K562 (cell line): ENCODE results near the gene KCTD19. TPM values are rescaled to one million over a fixed set of nuclear protein-coding genes. Genes with fewer than 3 reads are reported as not detected.

Experiments used
- ATAC-seq: fragments of 200-7000 bp; cut with Tn5 transposase; 3 replicates; pipeline ENCODE4 v1.9.1; 2020; ENCODE audit warnings: moderate library complexity
- BruUV-seq: library from RNA; stranded (reverse); fragments of 400-500 nt; replicated peaks from 2 replicates; lab custom pipeline; 2021; lab: Mats Ljungman, UMichigan
- CTCF ChIA-PET: fragments of 300-600 bp; formaldehyde crosslinking; extraction: SDS; loops from one replicate; lab custom pipeline; 2021; ENCODE audit warnings: low intra/inter-chr PET ratio; lab: Yijun Ruan, JAX
- POLR2A ChIA-PET: fragments of 300-600, 350-650 bp; sonication (Branson Sonifier 250); formaldehyde crosslinking; extraction: SDS; loops from one replicate; lab custom pipeline; 2021; ENCODE audit warnings: antibody characterized with exemption, inconsistent platforms; lab: Yijun Ruan, JAX
- DNase-seq, 4 experiments: peaks; one replicate each; pipeline versions ENCODE4 v3.0.0 to v3.0.0-alpha.2; 2011 to 2018; ENCODE audit warnings: low spot score in 3 of 4, mixed read lengths in 3 of 4; ENCODE audit errors: extremely low read depth in 1 of 4
- FAIRE-seq: peaks from 2 replicates; lab custom pipeline; 2011; peaks lifted over from hg19 to GRCh38; lab: Jason Lieb, UNC
- H2AFZ ChIP-seq: 2 replicates; pipeline ENCODE4 v1.6.0; 2011; ENCODE audit warnings: low read depth, low read length, control low read depth, inconsistent platforms
- H3K27ac ChIP-seq: fragments of 200-600 bp; 3 replicates; pipeline ENCODE4 v1.8.0; 2011; ENCODE audit warnings: low read depth, mild to moderate bottlenecking, control low read depth, inconsistent platforms, low read length, moderate library complexity, mixed read lengths; ENCODE audit errors: extremely low read depth
- H3K27me3 ChIP-seq, 2 experiments: fragments of 300-600 bp in 1 of 2; 2 replicates in 1 of 2; 3 replicates in 1 of 2; pipeline versions ENCODE4 v1.6.0 to v1.8.0; 2011; ENCODE audit warnings: inconsistent platforms in 2 of 2, low read length in 2 of 2, mild to moderate bottlenecking in 1 of 2, mixed read lengths in 1 of 2, moderate library complexity in 1 of 2; ENCODE audit not compliant: control insufficient read depth in 2 of 2, insufficient read depth in 2 of 2
- H3K36me3 ChIP-seq: fragments of 300-600 bp; 3 replicates; pipeline ENCODE4 v1.8.0; 2011; ENCODE audit warnings: mild to moderate bottlenecking, low read length, inconsistent platforms; ENCODE audit not compliant: control insufficient read depth, insufficient read depth
- H3K4me1 ChIP-seq, 2 experiments: fragments of 200-600 bp in 1 of 2; replicated peaks in 1 of 2; 2 replicates in 1 of 2; 3 replicates in 1 of 2; pipeline versions ENCODE4 v1.5.1 to v1.8.0; 2011; ENCODE audit warnings: inconsistent platforms in 2 of 2, low read length in 2 of 2, mild to moderate bottlenecking in 1 of 2, mixed read lengths in 1 of 2, moderate library complexity in 1 of 2; ENCODE audit not compliant: control insufficient read depth in 2 of 2, insufficient read depth in 2 of 2
- H3K4me2 ChIP-seq: 2 replicates; pipeline ENCODE4 v1.6.1; 2011; ENCODE audit warnings: low read length, control low read depth, inconsistent platforms, mixed read lengths; ENCODE audit not compliant: insufficient read depth
- H3K4me3 ChIP-seq: fragments of 200-600 bp; sonication (generic), shearing (Covaris generic); 2 replicates; pipeline ENCODE4 v1.5.1; 2016; ENCODE audit warnings: control low read depth, inconsistent platforms
- H3K79me2 ChIP-seq: fragments of 200-600 bp; 3 replicates; pipeline ENCODE4 v1.8.0; 2011; ENCODE audit warnings: low read length, inconsistent platforms; ENCODE audit not compliant: control insufficient read depth, insufficient read depth
- H3K9ac ChIP-seq, 2 experiments: 2 replicates each; pipeline versions ENCODE4 v1.6.0 to v1.6.1; 2011; ENCODE audit warnings: low read depth in 2 of 2, low read length in 2 of 2, control low read depth in 1 of 2, inconsistent platforms in 1 of 2, mild to moderate bottlenecking in 1 of 2, mixed read lengths in 1 of 2; ENCODE audit not compliant: insufficient read depth in 1 of 2
- H3K9me1 ChIP-seq: one replicate; pipeline ENCODE4 v1.6.0; 2011; ENCODE audit warnings: inconsistent platforms, mild to moderate bottlenecking, low read length, moderate library complexity; ENCODE audit not compliant: control insufficient read depth, insufficient read depth
- H3K9me3 ChIP-seq: replicated peaks from 2 replicates; pipeline ENCODE4 v1.5.1; 2011; ENCODE audit warnings: low read depth, low read length, inconsistent platforms; ENCODE audit not compliant: control insufficient read depth, insufficient read depth
- H4K20me1 ChIP-seq: replicated peaks from 2 replicates; pipeline ENCODE4 v1.6.1; 2011; ENCODE audit warnings: low read length, inconsistent platforms, mixed read lengths; ENCODE audit not compliant: control insufficient read depth, insufficient read depth
- CBFB ChIP-seq: sonication (generic); formaldehyde crosslinking; IDR thresholded peaks from 2 replicates; pipeline ENCODE4 v1.4.0; 2020; ENCODE audit warnings: mild to moderate bottlenecking, missing genetic modification reagents
- CBX2 ChIP-seq: fragments of 200-600 bp; sonication (generic); IDR thresholded peaks from one replicate; pipeline ENCODE4 v1.6.1; 2012; ENCODE audit warnings: mild to moderate bottlenecking, low read length, inconsistent platforms; ENCODE audit not compliant: insufficient read depth, poor library complexity, severe bottlenecking
- CHAMP1 ChIP-seq: fragments of 450-650 bp; IDR thresholded peaks from 2 replicates; pipeline ENCODE4 v1.6.1; 2016; ENCODE audit warnings: mild to moderate bottlenecking
- KAT8 ChIP-seq: fragments of 450-650 bp; IDR thresholded peaks from 2 replicates; pipeline ENCODE4 v1.6.1; 2016; ENCODE audit warnings: low read depth, mild to moderate bottlenecking
- KDM1A ChIP-seq, 2 experiments: fragments of 450-650 bp; IDR thresholded peaks; 2 replicates each; pipeline ENCODE4 v1.6.1; 2016; ENCODE audit warnings: mild to moderate bottlenecking in 2 of 2
- MEIS2 ChIP-seq: fragments of 450-650 bp; IDR thresholded peaks from 2 replicates; pipeline ENCODE4 v1.6.1; 2014; ENCODE audit warnings: mild to moderate bottlenecking; ENCODE audit not compliant: partially characterized antibody
- PBX2 ChIP-seq, 2 experiments: IDR thresholded peaks in 1 of 2; conservative IDR thresholded peaks in 1 of 2; 2 replicates each; pipeline ENCODE4 v1.6.1; 2016; ENCODE audit warnings: low read depth in 2 of 2, mild to moderate bottlenecking in 1 of 2, missing compliant biosample characterization in 1 of 2, missing genetic modification characterization in 1 of 2, moderate library complexity in 1 of 2
- PKNOX1 ChIP-seq: fragments of 450-650 bp; IDR thresholded peaks from 2 replicates; pipeline ENCODE4 v1.6.1; 2016
- RCOR1 ChIP-seq, 2 experiments: IDR thresholded peaks; 2 replicates each; pipeline ENCODE4 v1.6.1; 2012; ENCODE audit warnings: low read depth in 2 of 2, low read length in 2 of 2, borderline replicate concordance in 1 of 2, improper control_type of control experiment in 1 of 2
- ZNF23 ChIP-seq: fragments of 250-450 bp; sonication (Bioruptor Pico); IDR thresholded peaks from 2 replicates; pipeline ENCODE4 v1.4.0; 2020; ENCODE audit warnings: mild to moderate bottlenecking
- ZNF57 ChIP-seq: fragments of 450-650 bp; formaldehyde crosslinking; IDR thresholded peaks from 2 replicates; pipeline ENCODE4 v1.4.0; 2020; ENCODE audit warnings: mild to moderate bottlenecking, moderate library complexity
- ZNF79 ChIP-seq: fragments of 250-450 bp; sonication (Bioruptor Pico); IDR thresholded peaks from 2 replicates; pipeline ENCODE4 v1.4.0; 2020; ENCODE audit warnings: low read depth, mild to moderate bottlenecking, moderate library complexity
- WGBS: fragments of 100-300 bp; shearing (Covaris generic); methylation state at CpG from one replicate; pipeline ENCODE4 v1.1.6; 2016; ENCODE audit warnings: low coverage, mixed read lengths; ENCODE audit not compliant: insufficient coverage; ENCODE audit errors: missing lambda C conversion rate; 5-methylcytosine and 5-hydroxymethylcytosine counted together
- in situ Hi-C: fragments of 300-500 bp; cut with MboI; formaldehyde crosslinking; loops from 4 replicates; pipeline ENCODE4 v1.15.0; 2018; ENCODE audit warnings: inconsistent platforms, mixed read lengths
- intact Hi-C: fragments of 100-400 bp; cut with micrococcal nuclease; formaldehyde crosslinking; loops from 2 replicates; pipeline ENCODE4 v1.14.2; 2022
- polyA plus RNA-seq, 8 experiments: library from polyadenylated mRNA; depleted of rRNA in 4 of 8; stranded (reverse) in 5 of 8; unstranded in 3 of 8; fragments of >200 nt; fragmentation: Nextera tagmentation in 2 of 8; fragmentation: Illumina TruSeq in 1 of 8; extraction: Ambion mirVana in 2 of 8; extraction: Trizol in 1 of 8; gene quantifications; 2 replicates each; pipeline versions ENCODE4 v1.2.1 to v1.2.3, GENCODE V29; 2011 to 2014; ENCODE audit warnings: inconsistent platforms in 1 of 8, missing spikeins in 1 of 8
- total RNA-seq, 7 experiments: library from RNA; depleted of rRNA in 6 of 7; stranded (reverse); fragments of >200 nt in 6 of 7; fragmentation: Illumina TruSeq in 2 of 7; extraction: Trizol in 2 of 7; gene quantifications; 2 replicates each; pipeline versions ENCODE4 v1.2.1 to v1.2.3, GENCODE V29; 2011 to 2021; ENCODE audit warnings: low replicate concordance in 1 of 7

The KCTD19 gene
- total and polyA plus RNA-seq, 9 of the 15 experiments (the other 6 are each of a cell fraction or from before 2014, with no cell fraction given), result 0.03 to 0.91 (median 0.22) TPM; not detected in 2

- no peak for TF ChIP-seq ZNF57 (CRISPR knock-in tag)
- TF ChIP-seq CBFB (CRISPR knock-in tag), result no peak
- no peak for TF ChIP-seq CBX2
- TF ChIP-seq ZNF23 (CRISPR knock-in tag), result no peak
- TF ChIP-seq CHAMP1, result no peak
Measured at GRCh38 chr16:67357561-67357960, 31.0 kb upstream of the KCTD19 start (continued).

- WGBS, result 2% methylated on average over 3 of the region's 3 CpGs
- Histone ChIP-seq H3K4me2 (no peak overlapping the region), H3K9me3 (no peaks in the 10 kb centered on the region), H3K79me2 (no peaks in the 10 kb centered on the region), H2AFZ (no peak overlapping the region), H3K4me1 (no peaks in the 10 kb centered on the region; a peak in 1 of 5 replicates), H4K20me1 (no peaks in the 10 kb centered on the region), H3K27ac (no peak overlapping the region), H3K36me3 (no peaks in the 10 kb centered on the region), H3K9ac (no peak overlapping the region), H3K27me3 (peaks cover 20 to 25% of the 10 kb centered on the region in 2 experiments), H3K9me1 (no peaks in the 10 kb centered on the region), H3K4me3 (no peak overlapping the region)
- CTCF ChIA-PET, result no interaction called here
- POLR2A ChIA-PET, result interaction anchor here (0.7 to 1.0 kb wide), 3 partner anchors 11 to 74 kb away, joined by 3 to 5 read pairs (median 3); no protein-coding TSS in a partner anchor
- BruUV-seq, result no TSS peak
- in situ Hi-C loops (no loop called here), intact Hi-C loops (no loop called here)
- FAIRE-seq (no peak), DNase-seq (no peak), ATAC-seq (no peak; the same call in 2 of the 3 replicates)
- TF ChIP-seq RCOR1 (IDR thresholded peaks at IDR 0.05; ENCODE audit: borderline replicate concordance in 1 of 2, low read depth in 2 of 2, low read length in 2 of 2) (peak in 1 of 2 experiments; percentile 59; a peak in 1 of 4 replicates), PKNOX1 (peak; percentile 46; the same call in 1 of the 2 replicates), PBX2 (CRISPR knock-in tag; IDR thresholded peaks at IDR 0.05; ENCODE audit: low read depth) (no peak), PBX2 (tag; conservative IDR thresholded peaks at IDR 0.05; ENCODE audit: low read depth) (peak; percentile 84), KDM1A (IDR thresholded peaks at IDR 0.05) (peak; percentile 63 to 65), MEIS2 (peak; percentile 87), ZNF79 (CRISPR knock-in tag) (0 out of 2 replicates have a peak, but pooled peaks have one; percentile 49), KAT8 (no peak)
Measured at GRCh38 chr16:67356396-67356795, 29.9 kb upstream of the KCTD19 start.
